CD14-positive monocyte (primary cell): ENCODE results near the gene SEC14L1. TPM values are rescaled to one million over a fixed set of nuclear protein-coding genes. Genes with fewer than 3 reads are reported as not detected.
A peak's percentile ranks its signal among the peaks of the same experiment; 100 is the strongest.

Experiments
- DNase-seq, 3 donors: peaks; one replicate each; pipeline ENCODE4 v3.0.0-alpha.2; 2011 to 2022
- H2AFZ ChIP-seq: 2 replicates; pipeline ENCODE4 v1.6.0; 2012; ENCODE audit warnings: mild to moderate bottlenecking, low read depth, low read length, inconsistent platforms; ENCODE audit not compliant: insufficient read depth, poor library complexity, severe bottlenecking
- H3K27ac ChIP-seq, 2 donors: 1 replicate in 1 of 2; 2 replicates in 1 of 2; pipeline ENCODE4 v1.5.1; 2012 to 2013; ENCODE audit warnings: low read length in 2 of 2, control low read depth in 1 of 2, inconsistent platforms in 1 of 2, low read depth in 1 of 2, mild to moderate bottlenecking in 1 of 2
- H3K27me3 ChIP-seq, 2 donors: one replicate each; pipeline versions ENCODE4 v1.6.0 to v1.6.1; 2011 to 2013; ENCODE audit warnings: low read length in 2 of 2; ENCODE audit not compliant: control insufficient read depth in 2 of 2, insufficient read depth in 2 of 2
- H3K36me3 ChIP-seq, 2 donors: replicated peaks in 1 of 2; 1 replicate in 1 of 2; 2 replicates in 1 of 2; pipeline versions ENCODE4 v1.5.1 to v1.6.1; 2012 to 2013; ENCODE audit warnings: low read length in 2 of 2, control low read depth in 1 of 2, inconsistent platforms in 1 of 2, mild to moderate bottlenecking in 1 of 2; ENCODE audit not compliant: insufficient read depth in 2 of 2, control insufficient read depth in 1 of 2
- H3K4me1 ChIP-seq, 2 donors: 1 replicate in 1 of 2; 2 replicates in 1 of 2; pipeline versions ENCODE4 v1.5.1 to v1.6.1; 2012 to 2013; ENCODE audit warnings: low read length in 2 of 2, control low read depth in 1 of 2, inconsistent platforms in 1 of 2, mild to moderate bottlenecking in 1 of 2, moderate library complexity in 1 of 2; ENCODE audit not compliant: insufficient read depth in 2 of 2, control insufficient read depth in 1 of 2
- H3K4me2 ChIP-seq: replicated peaks from 2 replicates; pipeline ENCODE3; 2012; ENCODE audit warnings: low read length, moderate library complexity, mild to moderate bottlenecking; ENCODE audit not compliant: poor library complexity, severe bottlenecking; ENCODE audit errors: extremely low read depth
- H3K4me3 ChIP-seq, 3 experiments: fragments of 200-600 bp in 1 of 3; sonication (generic) in 1 of 3; replicated peaks in 1 of 3; 1 replicate in 2 of 3; 2 replicates in 1 of 3; pipeline ENCODE4 v1.5.1; 2011 to 2013; ENCODE audit warnings: low read length in 3 of 3, mild to moderate bottlenecking in 3 of 3, control low read depth in 2 of 3, low read depth in 2 of 3, inconsistent platforms in 1 of 3, moderate library complexity in 1 of 3
- H3K79me2 ChIP-seq: 2 replicates; pipeline ENCODE4 v1.6.0; 2012; ENCODE audit warnings: mild to moderate bottlenecking, control low read depth, inconsistent platforms, low read length, moderate library complexity; ENCODE audit not compliant: insufficient read depth
- H3K9ac ChIP-seq: 2 replicates; pipeline ENCODE4 v1.6.0; 2017; ENCODE audit warnings: low read length, mild to moderate bottlenecking; ENCODE audit not compliant: insufficient read depth, poor library complexity, severe bottlenecking
- H3K9me3 ChIP-seq, 2 donors: replicated peaks in 1 of 2; 1 replicate in 1 of 2; 2 replicates in 1 of 2; pipeline versions ENCODE4 v1.5.1 to v1.6.1; 2012 to 2013; ENCODE audit warnings: low read length in 2 of 2, control low read depth in 1 of 2; ENCODE audit not compliant: control insufficient read depth in 1 of 2, insufficient read depth in 1 of 2
- H4K20me1 ChIP-seq: 2 replicates; pipeline ENCODE4 v1.6.0; 2012; ENCODE audit warnings: mild to moderate bottlenecking, low read length, control low read depth, moderate library complexity; ENCODE audit not compliant: insufficient read depth
- H3K27ac Mint-ChIP-seq, 7 donors: one replicate each; pipeline ENCODE4 v1.8.0; 2020; ENCODE audit warnings: mild to moderate bottlenecking in 7 of 7, mixed read lengths in 7 of 7, moderate library complexity in 6 of 7, inconsistent platforms in 2 of 7
- H3K27me3 Mint-ChIP-seq, 3 donors: one replicate each; pipeline ENCODE4 v1.8.0; 2021 to 2022; ENCODE audit warnings: low read depth in 3 of 3, mild to moderate bottlenecking in 3 of 3, mixed read lengths in 3 of 3, moderate library complexity in 3 of 3, inconsistent platforms in 1 of 3
- H3K36me3 Mint-ChIP-seq, 2 donors: one replicate each; pipeline ENCODE4 v1.8.0; 2020; ENCODE audit warnings: mixed read lengths in 2 of 2, inconsistent platforms in 1 of 2, mild to moderate bottlenecking in 1 of 2
- H3K4me1 Mint-ChIP-seq: one replicate; pipeline ENCODE4 v1.8.0; 2020; ENCODE audit warnings: mild to moderate bottlenecking, mixed read lengths
- H3K4me3 Mint-ChIP-seq, 2 donors: one replicate each; pipeline ENCODE4 v1.8.0; 2020; ENCODE audit warnings: mild to moderate bottlenecking in 2 of 2, mixed read lengths in 2 of 2, moderate library complexity in 1 of 2
- H3K9me3 Mint-ChIP-seq, 7 donors: one replicate each; pipeline ENCODE4 v1.8.0; 2020 to 2022; ENCODE audit warnings: mixed read lengths in 7 of 7, mild to moderate bottlenecking in 6 of 7, moderate library complexity in 6 of 7, inconsistent platforms in 2 of 7
- WGBS: methylation state at CpG from one replicate; pipeline ENCODE4 v1.1.5; 2013; ENCODE audit warnings: missing lambda C conversion rate; ENCODE audit not compliant: insufficient coverage; 5-methylcytosine and 5-hydroxymethylcytosine counted together
- intact Hi-C, 2 donors: fragments of 100-400 bp; cut with micrococcal nuclease; formaldehyde crosslinking; loops; one replicate each; pipeline versions ENCODE4 v1.15.0 to v1.15.1; 2023
- polyA plus RNA-seq, 3 donors: library from polyadenylated mRNA; depleted of rRNA in 1 of 3; unstranded in 2 of 3; stranded (reverse) in 1 of 3; fragments of 300-500 nt in 2 of 3; fragments of >200 nt in 1 of 3; fragmentation: Illumina TruSeq in 2 of 3; gene quantifications; 1 replicate in 2 of 3; 2 replicates in 1 of 3; pipeline ENCODE4 v1.2.3, GENCODE V29; 2012 to 2021
- TF ChIP-seq, protein P1 (sequence below): fragments of 200-600 bp; IDR thresholded peaks from one replicate; pipeline ENCODE4 v1.8.0; 2022; ENCODE audit warnings: antibody characterized with exemption, mild to moderate bottlenecking

SEC14L1 gene
- polyA plus RNA-seq, 3 donors = 34.1 to 76.4 (median 43.2) TPM

DNA sequence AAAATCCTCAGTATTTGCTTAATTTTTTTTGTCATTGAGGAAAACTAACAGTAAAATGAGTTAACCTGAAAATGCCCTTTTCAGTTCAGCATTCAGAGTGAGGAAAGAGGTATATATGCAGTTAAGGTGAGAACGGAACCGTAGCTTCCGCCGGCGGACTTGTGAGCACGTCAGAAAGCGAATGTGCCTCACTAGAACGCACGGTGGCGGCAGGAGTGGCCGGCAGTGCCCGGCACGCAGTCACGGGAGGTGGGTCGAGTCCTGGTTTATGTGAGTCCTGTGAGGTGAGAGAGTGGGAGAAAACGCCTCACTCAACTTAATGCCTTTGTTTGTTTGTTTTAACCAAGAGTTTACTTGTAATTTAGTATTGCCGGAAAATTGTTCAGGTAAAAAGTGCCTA lies 6.1 kb downstream of the SEC14L1 start:
- H3K9me3 ChIP-seq = no peaks in the 10 kb centered on the region
- peak overlapping the region; percentile 5 to 97 (median 72) for H3K27ac Mint-ChIP-seq
- no peaks in the 10 kb centered on the region for H3K27me3 ChIP-seq
- TF ChIP-seq, protein P1, sequence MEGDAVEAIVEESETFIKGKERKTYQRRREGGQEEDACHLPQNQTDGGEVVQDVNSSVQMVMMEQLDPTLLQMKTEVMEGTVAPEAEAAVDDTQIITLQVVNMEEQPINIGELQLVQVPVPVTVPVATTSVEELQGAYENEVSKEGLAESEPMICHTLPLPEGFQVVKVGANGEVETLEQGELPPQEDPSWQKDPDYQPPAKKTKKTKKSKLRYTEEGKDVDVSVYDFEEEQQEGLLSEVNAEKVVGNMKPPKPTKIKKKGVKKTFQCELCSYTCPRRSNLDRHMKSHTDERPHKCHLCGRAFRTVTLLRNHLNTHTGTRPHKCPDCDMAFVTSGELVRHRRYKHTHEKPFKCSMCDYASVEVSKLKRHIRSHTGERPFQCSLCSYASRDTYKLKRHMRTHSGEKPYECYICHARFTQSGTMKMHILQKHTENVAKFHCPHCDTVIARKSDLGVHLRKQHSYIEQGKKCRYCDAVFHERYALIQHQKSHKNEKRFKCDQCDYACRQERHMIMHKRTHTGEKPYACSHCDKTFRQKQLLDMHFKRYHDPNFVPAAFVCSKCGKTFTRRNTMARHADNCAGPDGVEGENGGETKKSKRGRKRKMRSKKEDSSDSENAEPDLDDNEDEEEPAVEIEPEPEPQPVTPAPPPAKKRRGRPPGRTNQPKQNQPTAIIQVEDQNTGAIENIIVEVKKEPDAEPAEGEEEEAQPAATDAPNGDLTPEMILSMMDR = no peak
- WGBS = 68% methylated on average over 14 of the region's 17 CpGs
- H3K9me3 Mint-ChIP-seq = no peaks in the 10 kb centered on the region
- H3K4me3 Mint-ChIP-seq = no peak overlapping the region
- H3K27ac ChIP-seq = peak overlapping the region in 1 of 2 donors; percentile 87
- H3K27me3 Mint-ChIP-seq = no peaks in the 10 kb centered on the region
- intact Hi-C loops = no loop called here
- peaks cover 100% of the 10 kb centered on the region for H3K79me2 ChIP-seq
- H3K4me2 ChIP-seq = peak overlapping the region; percentile 36
- no peak overlapping the region for H3K9ac ChIP-seq
- H3K4me3 ChIP-seq = peak overlapping the region in 1 of 3 experiments; percentile 5
- H4K20me1 ChIP-seq = peaks cover 89% of the 10 kb centered on the region
- no peak for DNase-seq
- H2AFZ ChIP-seq = no peak overlapping the region
- H3K4me1 ChIP-seq = peaks cover 29 to 45% of the 10 kb centered on the region in 2 donors
- H3K4me1 Mint-ChIP-seq = peaks cover 59% of the 10 kb centered on the region
- peaks cover 82 to 94% of the 10 kb centered on the region in 2 donors for H3K36me3 Mint-ChIP-seq
- H3K36me3 ChIP-seq = peaks cover 63 to 88% of the 10 kb centered on the region in 2 donors

DNA sequence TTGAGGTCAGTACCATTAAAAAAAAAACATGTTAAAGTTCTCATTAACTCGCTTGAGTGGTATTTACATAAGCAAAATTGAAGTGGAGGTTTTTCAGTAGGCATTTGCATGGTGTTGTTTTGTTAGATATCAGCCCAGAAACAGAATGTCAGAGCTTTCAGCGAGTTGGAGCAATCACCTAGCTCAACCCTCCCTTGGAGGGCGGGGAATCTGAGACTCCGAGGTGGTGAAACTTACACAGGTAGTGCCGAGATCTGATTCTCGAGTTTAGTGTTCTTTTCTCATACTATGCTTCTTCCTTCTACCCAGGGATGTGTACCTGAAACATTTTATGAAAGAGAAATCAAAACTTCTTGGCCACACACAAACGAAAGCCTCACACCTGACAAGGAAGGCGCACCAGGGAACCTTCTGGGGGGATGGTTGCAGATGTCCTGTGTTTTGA lies 6.6 kb downstream of the SEC14L1 start:
- Histone ChIP-seq H4K20me1 (peaks cover 89% of the 10 kb centered on the region), H3K4me3 (no peak overlapping the region), H3K9me3 (no peaks in the 10 kb centered on the region), H3K4me1 (peaks cover 24 to 40% of the 10 kb centered on the region in 2 donors), H3K27ac (no peak overlapping the region), H2AFZ (no peak overlapping the region), H3K4me2 (no peak overlapping the region), H3K36me3 (peaks cover 63 to 92% of the 10 kb centered on the region in 2 donors), H3K9ac (no peak overlapping the region), H3K27me3 (no peaks in the 10 kb centered on the region), H3K79me2 (peaks cover 100% of the 10 kb centered on the region)
- Mint-ChIP-seq H3K4me3 (peak overlapping the region in 1 of 2 donors; percentile 6), H3K27ac (peak overlapping the region in 1 of 7 donors; percentile 32), H3K27me3 (no peaks in the 10 kb centered on the region), H3K4me1 (peaks cover 54% of the 10 kb centered on the region), H3K36me3 (peaks cover 78 to 95% of the 10 kb centered on the region in 2 donors), H3K9me3 (no peaks in the 10 kb centered on the region)
- WGBS = 95% methylated on average over 3 of the region's 8 CpGs
- intact Hi-C loops = no loop called here
- no peak for DNase-seq
- TF ChIP-seq, protein P1 = no peak
